Ovary (tissue), 9 donors: ENCODE measurements around the gene SPAG7. TPM values are rescaled to one million over a fixed set of nuclear protein-coding genes. Genes with fewer than 3 reads are reported as not detected.

Source experiments
- DNase-seq, 5 donors: peaks; one replicate each; pipeline ENCODE4 v3.0.0-alpha.2; 2019 to 2020
- H3K27ac ChIP-seq, 2 donors: fragments of 200-600 bp; one replicate each; pipeline versions ENCODE4 v1.5.1 to v1.8.0; 2019 to 2022
- H3K27me3 ChIP-seq: fragments of 200-600 bp; one replicate; pipeline ENCODE4 v1.8.0; 2022
- H3K36me3 ChIP-seq: fragments of 200-600 bp; sonication (generic); one replicate; pipeline ENCODE4 v1.5.1; 2019
- H3K4me1 ChIP-seq: one replicate; pipeline ENCODE4 v1.8.1; 2013; ENCODE audit warnings: mild to moderate bottlenecking, moderate library complexity; ENCODE audit not compliant: insufficient read depth
- H3K4me3 ChIP-seq: fragments of 200-600 bp; sonication (generic); one replicate; pipeline ENCODE4 v1.5.1; 2017
- H3K9me3 ChIP-seq, 2 donors: fragments of 200-600 bp in 1 of 2; sonication (generic) in 1 of 2; one replicate each; pipeline versions ENCODE4 v1.5.1 to v1.8.1; 2013 to 2019; ENCODE audit warnings: mild to moderate bottlenecking in 1 of 2, moderate library complexity in 1 of 2
- EP300 ChIP-seq: sonication (generic); formaldehyde crosslinking; IDR thresholded peaks from one replicate; pipeline ENCODE4 v1.6.1; 2017; ENCODE audit warnings: antibody characterized with exemption
- POLR2A ChIP-seq: fragments of 450-650 bp; IDR thresholded peaks from one replicate; pipeline ENCODE4 v1.6.1; 2017; ENCODE audit warnings: antibody characterized with exemption, mild to moderate bottlenecking, moderate library complexity
- WGBS, 3 donors: extraction: QIAGEN DNeasy Blood & Tissue Kit in 1 of 3; methylation state at CpG; one replicate each; pipeline versions ENCODE4 v1.1.5 to v1.1.7; 2013 to 2017; 5-methylcytosine and 5-hydroxymethylcytosine counted together
- intact Hi-C, 4 donors: fragments of 100-400 bp; cut with DNase I; formaldehyde crosslinking; loops; one replicate each; pipeline versions ENCODE4 v1.11.0 to v1.15.1; 2022 to 2023
- polyA plus RNA-seq, 2 donors: library from polyadenylated mRNA; stranded (reverse); fragments of 200-250 nt in 1 of 2; fragments of 350-450 nt in 1 of 2; fragmentation: Illumina TruSeq in 1 of 2; extraction: RNeasy Lipid Tissue Mini Kit (QIAGEN cat#74804) in 1 of 2; gene quantifications; one replicate each; pipeline ENCODE4 v1.2.3, GENCODE V29; 2013 to 2014
- total RNA-seq, 7 donors: library from RNA; depleted of rRNA in 2 of 7; stranded (reverse); fragments of >200 nt in 2 of 7; fragmentation: NEBNext Ultra II Directional in 3 of 7; extraction: Animal tissue kit (Norgen Biotek cat#: 25700) in 3 of 7; gene quantifications; one replicate each; pipeline versions ENCODE4 v1.1.0 to v1.2.4, GENCODE V29; 2016 to 2023
- TF ChIP-seq, protein P1 (sequence below), 3 donors: fragments of 450-650 bp in 2 of 3; fragments of 200-600 bp in 1 of 3; IDR thresholded peaks; one replicate each; pipeline versions ENCODE4 v1.5.1 to v1.8.0; 2016 to 2022; ENCODE audit warnings: antibody characterized with exemption in 3 of 3, mild to moderate bottlenecking in 1 of 3
- donor health status: DM: no; HTN: no; CAD: no; lungs with moderate emphysema.
- donor health status: DM: no; HTN: no; CAD: no.
- donor health status: Bipolar disorder and iron deficiency.
- donor health status: DM: yes; HTN: yes; CAD: no.
- donor health status: DM: no; HTN: no; CAD: no.
- donor health status: DM: yes; HTN: yes; CAD: no.

Gene SPAG7
- total and polyA plus RNA-seq, 9 donors, result 30.4 to 60.6 (median 38.6) TPM

DNA sequence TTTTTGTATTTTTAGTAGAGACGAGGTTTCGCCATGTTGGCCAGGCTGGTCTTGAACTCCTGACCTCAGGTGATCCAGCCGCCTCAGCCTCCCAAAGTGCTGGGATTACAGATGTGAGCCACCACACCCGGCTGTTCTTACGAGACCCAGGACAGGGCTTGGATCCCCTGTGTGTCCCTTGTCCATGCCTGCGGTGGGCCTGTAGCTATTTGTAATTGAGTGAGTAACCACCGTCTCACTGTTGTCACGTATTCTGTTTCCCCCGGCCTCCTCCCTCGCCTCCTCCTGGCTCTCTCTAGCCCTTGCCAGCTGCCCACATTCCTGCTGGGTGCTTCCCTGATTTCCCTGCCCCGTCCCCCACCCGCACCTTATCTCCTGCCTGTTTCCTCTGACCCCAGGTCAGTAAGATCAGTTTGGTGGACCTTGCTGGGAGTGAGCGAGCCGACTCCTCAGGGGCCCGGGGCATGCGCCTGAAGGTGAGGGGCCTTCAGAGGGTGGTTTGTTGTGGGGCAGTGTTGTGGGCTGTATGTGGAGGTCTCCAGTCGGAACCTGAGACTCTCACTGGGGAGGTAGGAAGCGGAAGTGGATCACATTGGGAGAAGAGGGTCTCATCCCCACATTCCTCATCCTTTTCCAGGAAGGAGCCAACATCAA is 35.7 kb upstream of the SPAG7 start:
- no peaks in the 10 kb centered on the region for H3K36me3 ChIP-seq
- peaks cover 6% of the 10 kb centered on the region for H3K4me1 ChIP-seq
- intact Hi-C loops, result no loop called here
- no peak overlapping the region for H3K4me3 ChIP-seq
- no peak overlapping the region for H3K27ac ChIP-seq
- no peak for TF ChIP-seq EP300
- TF ChIP-seq, protein P1, sequence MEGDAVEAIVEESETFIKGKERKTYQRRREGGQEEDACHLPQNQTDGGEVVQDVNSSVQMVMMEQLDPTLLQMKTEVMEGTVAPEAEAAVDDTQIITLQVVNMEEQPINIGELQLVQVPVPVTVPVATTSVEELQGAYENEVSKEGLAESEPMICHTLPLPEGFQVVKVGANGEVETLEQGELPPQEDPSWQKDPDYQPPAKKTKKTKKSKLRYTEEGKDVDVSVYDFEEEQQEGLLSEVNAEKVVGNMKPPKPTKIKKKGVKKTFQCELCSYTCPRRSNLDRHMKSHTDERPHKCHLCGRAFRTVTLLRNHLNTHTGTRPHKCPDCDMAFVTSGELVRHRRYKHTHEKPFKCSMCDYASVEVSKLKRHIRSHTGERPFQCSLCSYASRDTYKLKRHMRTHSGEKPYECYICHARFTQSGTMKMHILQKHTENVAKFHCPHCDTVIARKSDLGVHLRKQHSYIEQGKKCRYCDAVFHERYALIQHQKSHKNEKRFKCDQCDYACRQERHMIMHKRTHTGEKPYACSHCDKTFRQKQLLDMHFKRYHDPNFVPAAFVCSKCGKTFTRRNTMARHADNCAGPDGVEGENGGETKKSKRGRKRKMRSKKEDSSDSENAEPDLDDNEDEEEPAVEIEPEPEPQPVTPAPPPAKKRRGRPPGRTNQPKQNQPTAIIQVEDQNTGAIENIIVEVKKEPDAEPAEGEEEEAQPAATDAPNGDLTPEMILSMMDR (IDR thresholded peaks at IDR 0.05), result no peak
- no peak for TF ChIP-seq POLR2A
- no peaks in the 10 kb centered on the region for H3K9me3 ChIP-seq
- WGBS, 3 donors, result 90 to 94% (median 94%) methylated on average over 18 of the region's 18 CpGs
- H3K27me3 ChIP-seq, result no peaks in the 10 kb centered on the region
- DNase-seq, result no peak

GRCh38 chr17:5002121-5002788 is 34.6 kb upstream of the SPAG7 start:
- TF ChIP-seq POLR2A (no peak), EP300 (no peak)
- TF ChIP-seq, protein P1 (IDR thresholded peaks at IDR 0.05), result no peak
- no peaks in the 10 kb centered on the region for H3K27me3 ChIP-seq
- intact Hi-C loops, result no loop called here
- no peak overlapping the region for H3K27ac ChIP-seq
- no peak for DNase-seq
- H3K4me1 ChIP-seq, result peaks cover 6% of the 10 kb centered on the region
- no peak overlapping the region for H3K4me3 ChIP-seq
- no peaks in the 10 kb centered on the region for H3K9me3 ChIP-seq
- 87 to 91% (median 87%) methylated on average over 20 of the region's 20 CpGs for WGBS, 3 donors
- H3K36me3 ChIP-seq, result no peaks in the 10 kb centered on the region

GRCh38 chr17:5000237-5000639 is 32.6 kb upstream of the SPAG7 start:
- Histone ChIP-seq H3K9me3 (no peaks in the 10 kb centered on the region), H3K4me1 (peaks cover 11% of the 10 kb centered on the region), H3K4me3 (no peak overlapping the region), H3K36me3 (no peaks in the 10 kb centered on the region), H3K27ac (peak overlapping the region; percentile 16), H3K27me3 (no peaks in the 10 kb centered on the region)
- intact Hi-C loops, result no loop called here
- TF ChIP-seq, protein P1 (IDR thresholded peaks at IDR 0.05), result no peak
- TF ChIP-seq POLR2A (no peak), EP300 (no peak)
- WGBS, 3 donors, result 51 to 61% (median 56%) methylated on average over 11 of the region's 11 CpGs
- peak; percentile 73 to 86 (median 78) for DNase-seq

DNA sequence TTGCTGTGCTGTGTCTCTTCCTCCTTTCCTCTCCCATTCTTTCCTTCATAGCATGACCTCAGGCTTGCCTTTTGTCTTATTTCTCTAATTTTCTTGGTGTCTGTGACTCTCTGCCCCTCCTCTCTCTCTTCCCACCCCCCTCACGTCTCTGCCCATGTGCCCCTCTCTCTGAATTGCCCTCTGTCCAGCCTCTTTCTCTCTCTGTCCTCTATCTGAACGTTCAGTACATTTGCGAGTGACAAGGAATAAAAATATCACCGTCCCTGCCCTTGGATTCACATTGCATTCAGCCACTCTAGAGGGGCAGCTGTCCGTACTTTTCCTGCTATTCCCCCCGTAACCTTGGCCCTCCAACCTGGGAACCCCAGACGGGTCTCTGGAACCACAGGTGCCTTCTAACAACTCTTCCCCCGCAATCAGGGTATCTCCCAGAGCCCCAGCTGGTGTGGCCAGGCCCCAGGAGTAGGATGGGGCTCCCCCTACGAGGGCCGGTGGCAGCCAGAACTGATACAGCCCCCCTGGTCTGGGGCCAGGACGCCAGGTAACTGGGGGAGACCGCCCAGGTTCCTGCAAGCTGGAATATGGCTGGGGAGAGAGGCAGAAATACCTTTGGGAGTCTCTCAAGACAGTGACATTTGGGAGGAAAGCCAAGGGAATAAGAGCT is 31.9 kb upstream of the SPAG7 start:
- intact Hi-C loops, result no loop called here
- H3K27ac ChIP-seq, result peak overlapping the region; percentile 16

More for the DNA sequence above, 31.9 kb upstream of the SPAG7 start:
- Histone ChIP-seq H3K27me3 (no peaks in the 10 kb centered on the region), H3K4me3 (peak overlapping the region; percentile 3), H3K36me3 (no peaks in the 10 kb centered on the region), H3K4me1 (peaks cover 11% of the 10 kb centered on the region), H3K9me3 (no peaks in the 10 kb centered on the region)
- no peak for TF ChIP-seq EP300
- TF ChIP-seq POLR2A, result no peak
- TF ChIP-seq, protein P1 (IDR thresholded peaks at IDR 0.05), result no peak
- DNase-seq, result no peak
- WGBS, 3 donors, result 53 to 58% (median 57%) methylated on average over 12 of the region's 12 CpGs
